HCT116 (cell line): ENCODE measurements around the gene MFAP2. TPM values are rescaled to one million over a fixed set of nuclear protein-coding genes. Genes with fewer than 3 reads are reported as not detected.

Source experiments
- ATAC-seq: fragments of 200-7000 bp; cut with Tn5 transposase; 2 replicates; pipeline ENCODE4 v1.9.1; 2020; ENCODE audit warnings: mild to moderate bottlenecking, moderate library complexity
- BruUV-seq: library from RNA; stranded (reverse); fragments of 400-500 nt; replicated peaks from 2 replicates; lab custom pipeline; 2021; lab: Mats Ljungman, UMichigan
- CTCF ChIA-PET: fragments of 300-600 bp; sonication (Branson Sonifier 250); formaldehyde crosslinking; loops from one replicate; lab custom pipeline; 2021; ENCODE audit warnings: antibody characterized with exemption; lab: Charles Lee
- POLR2A ChIA-PET: fragments of 300-600, 350-600 bp; sonication (Branson Sonifier 250); formaldehyde crosslinking; loops from one replicate; lab custom pipeline; 2021; ENCODE audit warnings: antibody characterized with exemption; lab: Charles Lee
- RAD21 ChIA-PET, 2 experiments: fragments of 300-600 bp; sonication (Branson Sonifier 250); formaldehyde crosslinking; loops; one replicate each; lab custom pipeline; 2023; ENCODE audit warnings: low total read pairs in 2 of 2; ENCODE audit not compliant: uncharacterized antibody in 2 of 2, unreplicated experiment in 2 of 2, low non-redundant PET in 1 of 2; lab: Charles Lee
- DNase-seq: peaks from one replicate; pipeline ENCODE4 v3.0.0-alpha.2; 2010; ENCODE audit warnings: low read depth, low spot score
- H2AFZ ChIP-seq: fragments of 200-600 bp; shearing (Covaris generic), sonication (generic); 2 replicates; pipeline ENCODE4 v1.6.1; 2017; ENCODE audit warnings: low read depth, mixed run types, mixed read lengths, antibody characterized with exemption, low read length; ENCODE audit not compliant: poor library complexity, severe bottlenecking
- H3K27ac ChIP-seq: 2 replicates; pipeline ENCODE4 v1.5.1; 2012; ENCODE audit warnings: low read depth, low read length
- H3K27me3 ChIP-seq: fragments of 200-600 bp; sonication (generic); 2 replicates; pipeline ENCODE4 v1.6.1; 2016; ENCODE audit warnings: mixed run types, low read length, mixed read lengths; ENCODE audit not compliant: insufficient read depth
- H3K36me3 ChIP-seq, 2 experiments: fragments of 200-500 bp in 1 of 2; fragments of 200-600 bp in 1 of 2; sonication (Bioruptor generic) in 1 of 2; sonication (generic) in 1 of 2; 2 replicates each; pipeline versions ENCODE4 v1.5.1 to v1.6.1; 2014 to 2016; ENCODE audit warnings: low read length in 2 of 2, inconsistent platforms in 1 of 2, mixed read lengths in 1 of 2, mixed run types in 1 of 2; ENCODE audit not compliant: insufficient read depth in 2 of 2, control insufficient read depth in 1 of 2
- H3K4me1 ChIP-seq, 2 experiments: fragments of 200-600 bp in 1 of 2; sonication (generic) in 1 of 2; 2 replicates each; pipeline versions ENCODE4 v1.5.1 to v1.6.1; 2012 to 2017; ENCODE audit warnings: low read length in 2 of 2, inconsistent platforms in 1 of 2, mild to moderate bottlenecking in 1 of 2, mixed read lengths in 1 of 2, mixed run types in 1 of 2, moderate library complexity in 1 of 2; ENCODE audit not compliant: insufficient read depth in 2 of 2, control insufficient read depth in 1 of 2
- H3K4me2 ChIP-seq: fragments of 200-600 bp; sonication (generic); 2 replicates; pipeline ENCODE4 v1.6.1; 2017; ENCODE audit warnings: mixed run types, low read length, mixed read lengths
- H3K4me3 ChIP-seq, 2 experiments: fragments of 200-600 bp in 1 of 2; sonication (generic) in 1 of 2; replicated peaks in 1 of 2; 2 replicates each; pipeline ENCODE4 v1.5.1; 2011 to 2016; ENCODE audit warnings: low read length in 2 of 2, control low read depth in 1 of 2, low read depth in 1 of 2, mild to moderate bottlenecking in 1 of 2, mixed read lengths in 1 of 2, mixed run types in 1 of 2
- H3K79me2 ChIP-seq: fragments of 200-600 bp; sonication (generic); 2 replicates; pipeline ENCODE4 v1.6.1; 2017; ENCODE audit warnings: mild to moderate bottlenecking, mixed run types, low read length, moderate library complexity, mixed read lengths; ENCODE audit not compliant: insufficient read depth
- H3K9ac ChIP-seq: fragments of 200-600 bp; sonication (generic); 2 replicates; pipeline ENCODE4 v1.6.1; 2016; ENCODE audit warnings: low read length, mixed read lengths
- H3K9me2 ChIP-seq: fragments of 200-600 bp; sonication (generic), shearing (Covaris generic); 2 replicates; pipeline ENCODE4 v1.6.1; 2017; ENCODE audit warnings: mixed run types, mild to moderate bottlenecking, moderate library complexity; ENCODE audit not compliant: insufficient read depth
- H3K9me3 ChIP-seq, 2 experiments: fragments of 200-500 bp in 1 of 2; fragments of 200-600 bp in 1 of 2; sonication (Bioruptor generic) in 1 of 2; sonication (generic) in 1 of 2; 2 replicates each; pipeline ENCODE4 v1.6.1; 2014 to 2017; ENCODE audit warnings: low read length in 2 of 2, mixed read lengths in 2 of 2, inconsistent platforms in 1 of 2, low read depth in 1 of 2, mild to moderate bottlenecking in 1 of 2, mixed run types in 1 of 2, moderate library complexity in 1 of 2; ENCODE audit not compliant: control insufficient read depth in 1 of 2, insufficient read depth in 1 of 2
- H4K20me1 ChIP-seq: fragments of 200-600 bp; sonication (generic), shearing (Covaris generic); 2 replicates; pipeline ENCODE4 v1.6.1; 2017; ENCODE audit warnings: mixed run types, mild to moderate bottlenecking, moderate library complexity; ENCODE audit not compliant: insufficient read depth
- EGR1 ChIP-seq: IDR thresholded peaks from 2 replicates; pipeline ENCODE4 v1.6.1; 2012; ENCODE audit warnings: low read depth
- ELF1 ChIP-seq: IDR thresholded peaks from 2 replicates; pipeline ENCODE4 v1.6.1; 2012; ENCODE audit warnings: low read depth, borderline replicate concordance
- EZH2phosphoT487 ChIP-seq: fragments of 200-600 bp; IDR thresholded peaks from 2 replicates; pipeline ENCODE4 v1.6.1; 2018; ENCODE audit warnings: antibody characterized with exemption, borderline replicate concordance
- FOSL1 ChIP-seq: IDR thresholded peaks from 2 replicates; pipeline ENCODE4 v1.6.1; 2012; ENCODE audit warnings: low read depth
- JUND ChIP-seq: IDR thresholded peaks from 2 replicates; pipeline ENCODE4 v1.6.1; 2012
- POLR2A ChIP-seq: IDR thresholded peaks from 2 replicates; pipeline ENCODE4 v1.7.0; 2011; ENCODE audit warnings: borderline replicate concordance; ENCODE audit not compliant: insufficient read depth, insufficient read length; ENCODE audit errors: extremely low read depth
- RAD21 ChIP-seq: IDR thresholded peaks from 2 replicates; pipeline ENCODE4 v1.6.1; 2012; ENCODE audit warnings: low read depth, mild to moderate bottlenecking
- SIN3A ChIP-seq: IDR thresholded peaks from 2 replicates; pipeline ENCODE4 v1.6.1; 2012; ENCODE audit warnings: low read depth
- SP1 ChIP-seq: IDR thresholded peaks from 2 replicates; pipeline ENCODE4 v1.6.1; 2012; ENCODE audit warnings: low read depth
- SRF ChIP-seq: IDR thresholded peaks from 2 replicates; pipeline ENCODE4 v1.6.1; 2012; ENCODE audit warnings: low read depth
- YY1 ChIP-seq: IDR thresholded peaks from 2 replicates; pipeline ENCODE4 v1.6.1; 2011; ENCODE audit warnings: low read length, low read depth, moderate library complexity, mild to moderate bottlenecking; ENCODE audit not compliant: insufficient replicate concordance; ENCODE audit errors: extremely low read depth
- ZFX ChIP-seq: fragments of 450-650 bp; IDR thresholded peaks from 2 replicates; pipeline ENCODE4 v1.6.1; 2017
- ZNF274 ChIP-seq: fragments of 200-500 bp; sonication (Bioruptor generic); IDR thresholded peaks from 2 replicates; pipeline ENCODE4 v1.6.1; 2014; ENCODE audit warnings: mild to moderate bottlenecking, low read depth, low read length, inconsistent platforms
- intact Hi-C: fragments of 100-400 bp; cut with micrococcal nuclease; formaldehyde crosslinking; loops from 2 replicates; pipeline ENCODE4 v1.10.0; 2022
- total RNA-seq: library from RNA; stranded (reverse); gene quantifications from one replicate; pipeline ENCODE4 v1.2.1, GENCODE V29; 2021; ENCODE audit not compliant: unreplicated experiment
- TF ChIP-seq, protein P1 (sequence below): IDR thresholded peaks from 2 replicates; pipeline ENCODE4 v1.6.1; 2012; ENCODE audit warnings: low read depth
- TF ChIP-seq, protein P2 (sequence below): IDR thresholded peaks from 2 replicates; pipeline ENCODE4 v1.6.1; 2011; ENCODE audit warnings: mild to moderate bottlenecking, low read length, moderate library complexity; ENCODE audit not compliant: insufficient replicate concordance; ENCODE audit errors: extremely low read depth

The MFAP2 gene
- total RNA-seq, 1 experiment from 2014 or later, result 63.1 TPM

DNA sequence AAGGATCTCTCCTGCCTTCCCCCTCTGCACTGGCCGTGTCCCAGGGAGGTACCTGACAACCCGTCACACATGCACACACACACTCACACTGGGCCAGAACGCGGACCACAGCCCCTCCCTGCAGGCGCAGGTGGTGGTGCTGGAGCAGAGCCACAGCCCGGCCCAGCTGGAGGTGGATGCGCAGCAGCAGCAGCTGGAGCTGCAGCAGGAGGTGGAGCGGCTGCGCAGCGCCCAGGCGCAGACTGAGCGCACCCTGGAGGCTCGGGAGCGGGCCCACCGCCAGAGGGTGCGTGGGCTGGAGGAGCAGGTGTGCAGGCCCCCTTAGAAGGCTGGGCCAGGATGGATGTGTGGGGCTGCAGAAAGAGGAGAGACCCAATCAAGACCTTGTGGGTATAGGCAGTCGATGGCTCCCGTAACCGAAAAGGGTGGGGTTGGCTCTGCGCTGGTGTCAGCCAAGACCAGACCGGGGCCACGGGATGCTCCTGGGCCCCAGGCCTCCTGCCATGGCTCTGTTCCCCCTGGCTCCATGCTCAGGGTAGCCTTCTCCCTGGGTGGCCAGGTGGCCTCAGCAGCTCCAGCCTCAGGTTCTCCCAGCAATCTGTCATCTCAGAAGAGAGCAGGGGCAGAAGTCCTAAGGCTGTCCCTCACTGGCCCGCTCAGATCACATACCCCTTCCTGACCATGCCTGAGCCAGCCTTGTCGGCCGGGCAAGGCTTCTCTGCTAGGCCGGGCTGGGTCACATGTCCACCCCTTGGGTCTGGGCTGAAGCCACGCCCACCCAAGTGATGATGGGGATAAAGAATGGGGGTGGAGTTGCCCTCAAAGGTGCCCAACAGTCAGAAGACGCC lies 8.9 kb downstream of the MFAP2 start:
- Histone ChIP-seq H3K36me3 (peaks cover 0 to 2% of the 10 kb centered on the region in 2 experiments; a peak in 2 of 4 replicates), H2AFZ (no peak overlapping the region), H3K9me3 (no peaks in the 10 kb centered on the region), H3K79me2 (no peaks in the 10 kb centered on the region), H3K27ac (peak overlapping the region; percentile 59), H3K4me1 (peaks cover 11 to 14% of the 10 kb centered on the region in 2 experiments), H4K20me1 (no peaks in the 10 kb centered on the region), H3K27me3 (no peaks in the 10 kb centered on the region), H3K4me2 (peak overlapping the region; percentile 22; the same call in 1 of the 2 replicates), H3K9ac (peak overlapping the region; percentile 11; the same call in 1 of the 2 replicates), H3K9me2 (no peaks in the 10 kb centered on the region), H3K4me3 (no peak overlapping the region)
- intact Hi-C loops, result no loop called here
- DNase-seq (peak; percentile 26), ATAC-seq (peak; percentile 85)
- CTCF ChIA-PET, result interaction anchor here (1.0 kb wide), 1 partner anchor 11 kb away, joined by 3 read pairs; no protein-coding TSS in a partner anchor
- RAD21 ChIA-PET, result no interaction called here
- POLR2A ChIA-PET, result no interaction called here
- no peak for TF ChIP-seq JUND
- TF ChIP-seq, protein P1, sequence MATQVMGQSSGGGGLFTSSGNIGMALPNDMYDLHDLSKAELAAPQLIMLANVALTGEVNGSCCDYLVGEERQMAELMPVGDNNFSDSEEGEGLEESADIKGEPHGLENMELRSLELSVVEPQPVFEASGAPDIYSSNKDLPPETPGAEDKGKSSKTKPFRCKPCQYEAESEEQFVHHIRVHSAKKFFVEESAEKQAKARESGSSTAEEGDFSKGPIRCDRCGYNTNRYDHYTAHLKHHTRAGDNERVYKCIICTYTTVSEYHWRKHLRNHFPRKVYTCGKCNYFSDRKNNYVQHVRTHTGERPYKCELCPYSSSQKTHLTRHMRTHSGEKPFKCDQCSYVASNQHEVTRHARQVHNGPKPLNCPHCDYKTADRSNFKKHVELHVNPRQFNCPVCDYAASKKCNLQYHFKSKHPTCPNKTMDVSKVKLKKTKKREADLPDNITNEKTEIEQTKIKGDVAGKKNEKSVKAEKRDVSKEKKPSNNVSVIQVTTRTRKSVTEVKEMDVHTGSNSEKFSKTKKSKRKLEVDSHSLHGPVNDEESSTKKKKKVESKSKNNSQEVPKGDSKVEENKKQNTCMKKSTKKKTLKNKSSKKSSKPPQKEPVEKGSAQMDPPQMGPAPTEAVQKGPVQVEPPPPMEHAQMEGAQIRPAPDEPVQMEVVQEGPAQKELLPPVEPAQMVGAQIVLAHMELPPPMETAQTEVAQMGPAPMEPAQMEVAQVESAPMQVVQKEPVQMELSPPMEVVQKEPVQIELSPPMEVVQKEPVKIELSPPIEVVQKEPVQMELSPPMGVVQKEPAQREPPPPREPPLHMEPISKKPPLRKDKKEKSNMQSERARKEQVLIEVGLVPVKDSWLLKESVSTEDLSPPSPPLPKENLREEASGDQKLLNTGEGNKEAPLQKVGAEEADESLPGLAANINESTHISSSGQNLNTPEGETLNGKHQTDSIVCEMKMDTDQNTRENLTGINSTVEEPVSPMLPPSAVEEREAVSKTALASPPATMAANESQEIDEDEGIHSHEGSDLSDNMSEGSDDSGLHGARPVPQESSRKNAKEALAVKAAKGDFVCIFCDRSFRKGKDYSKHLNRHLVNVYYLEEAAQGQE, result no peak
- TF ChIP-seq SP1, result no peak
- TF ChIP-seq YY1, result no peak
- no peak for TF ChIP-seq ZNF274
- no peak for TF ChIP-seq ELF1
- no peak for TF ChIP-seq EZH2phosphoT487
- TF ChIP-seq POLR2A, result no peak
- TF ChIP-seq ZFX, result no peak
- no peak for TF ChIP-seq RAD21
- no peak for TF ChIP-seq EGR1
- no peak for TF ChIP-seq SIN3A
- TF ChIP-seq FOSL1, result no peak
- TF ChIP-seq, protein P2, sequence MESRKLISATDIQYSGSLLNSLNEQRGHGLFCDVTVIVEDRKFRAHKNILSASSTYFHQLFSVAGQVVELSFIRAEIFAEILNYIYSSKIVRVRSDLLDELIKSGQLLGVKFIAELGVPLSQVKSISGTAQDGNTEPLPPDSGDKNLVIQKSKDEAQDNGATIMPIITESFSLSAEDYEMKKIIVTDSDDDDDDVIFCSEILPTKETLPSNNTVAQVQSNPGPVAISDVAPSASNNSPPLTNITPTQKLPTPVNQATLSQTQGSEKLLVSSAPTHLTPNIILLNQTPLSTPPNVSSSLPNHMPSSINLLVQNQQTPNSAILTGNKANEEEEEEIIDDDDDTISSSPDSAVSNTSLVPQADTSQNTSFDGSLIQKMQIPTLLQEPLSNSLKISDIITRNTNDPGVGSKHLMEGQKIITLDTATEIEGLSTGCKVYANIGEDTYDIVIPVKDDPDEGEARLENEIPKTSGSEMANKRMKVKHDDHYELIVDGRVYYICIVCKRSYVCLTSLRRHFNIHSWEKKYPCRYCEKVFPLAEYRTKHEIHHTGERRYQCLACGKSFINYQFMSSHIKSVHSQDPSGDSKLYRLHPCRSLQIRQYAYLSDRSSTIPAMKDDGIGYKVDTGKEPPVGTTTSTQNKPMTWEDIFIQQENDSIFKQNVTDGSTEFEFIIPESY, result no peak
- no peak for TF ChIP-seq SRF
- BruUV-seq, result no TSS peak
